Trophoblast cell (in vitro differentiated cells and primary cell): ENCODE data around the gene PTPRN2.

Experiments
- DNase-seq, 2 donors: peaks; one replicate each; pipeline ENCODE4 v3.0.0-alpha.2; 2016
- H2AFZ ChIP-seq: 2 replicates; pipeline ENCODE4 v1.6.1; 2013; ENCODE audit warnings: low read length, moderate library complexity, mild to moderate bottlenecking; ENCODE audit not compliant: insufficient read depth, poor library complexity
- H2AK5ac ChIP-seq: 2 replicates; pipeline ENCODE4 v1.6.1; 2013; ENCODE audit warnings: mild to moderate bottlenecking, low read length
- H2BK120ac ChIP-seq: 2 replicates; pipeline ENCODE4 v1.6.1; 2013; ENCODE audit warnings: low read length, mild to moderate bottlenecking, moderate library complexity; ENCODE audit not compliant: insufficient read depth, poor library complexity
- H2BK12ac ChIP-seq: 2 replicates; pipeline ENCODE4 v1.6.1; 2013; ENCODE audit warnings: mild to moderate bottlenecking, low read length, moderate library complexity
- H2BK5ac ChIP-seq: 2 replicates; pipeline ENCODE4 v1.6.1; 2013; ENCODE audit warnings: low read length, low read depth, moderate library complexity, mild to moderate bottlenecking; ENCODE audit not compliant: poor library complexity
- H3K14ac ChIP-seq: 2 replicates; pipeline ENCODE4 v1.6.1; 2013; ENCODE audit warnings: mild to moderate bottlenecking, low read length
- H3K18ac ChIP-seq: 2 replicates; pipeline ENCODE4 v1.6.1; 2013; ENCODE audit warnings: mild to moderate bottlenecking, low read length
- H3K23ac ChIP-seq: 2 replicates; pipeline ENCODE4 v1.6.1; 2013; ENCODE audit warnings: low read length
- H3K27ac ChIP-seq: 2 replicates; pipeline ENCODE4 v1.5.1; 2013; ENCODE audit warnings: low read depth, mild to moderate bottlenecking, inconsistent platforms, low read length, moderate library complexity
- H3K27me3 ChIP-seq: 2 replicates; pipeline ENCODE4 v1.6.1; 2013; ENCODE audit warnings: inconsistent platforms, mild to moderate bottlenecking, low read length, moderate library complexity; ENCODE audit not compliant: insufficient read depth
- H3K36me3 ChIP-seq, 2 experiments: 1 replicate in 1 of 2; 2 replicates in 1 of 2; pipeline ENCODE4 v1.6.1; 2013; ENCODE audit warnings: low read length in 2 of 2, mild to moderate bottlenecking in 2 of 2, moderate library complexity in 1 of 2; ENCODE audit not compliant: insufficient read depth in 2 of 2, control insufficient read depth in 1 of 2
- H3K4ac ChIP-seq: 2 replicates; pipeline ENCODE4 v1.6.1; 2013; ENCODE audit warnings: low read depth, mild to moderate bottlenecking, low read length, moderate library complexity
- H3K4me1 ChIP-seq, 2 experiments: 1 replicate in 1 of 2; 2 replicates in 1 of 2; pipeline ENCODE4 v1.6.1; 2013; ENCODE audit warnings: low read length in 2 of 2, mild to moderate bottlenecking in 2 of 2, moderate library complexity in 1 of 2; ENCODE audit not compliant: insufficient read depth in 2 of 2, control insufficient read depth in 1 of 2
- H3K4me2 ChIP-seq: 2 replicates; pipeline ENCODE4 v1.6.1; 2013; ENCODE audit warnings: inconsistent platforms, mild to moderate bottlenecking, low read length, moderate library complexity
- H3K4me3 ChIP-seq: 2 replicates; pipeline ENCODE4 v1.5.1; 2013; ENCODE audit warnings: mild to moderate bottlenecking, low read depth, low read length, inconsistent platforms
- H3K79me1 ChIP-seq: one replicate; pipeline ENCODE4 v1.6.1; 2013; ENCODE audit warnings: low read length
- H3K79me2 ChIP-seq: 2 replicates; pipeline ENCODE4 v1.6.1; 2013; ENCODE audit warnings: low read length, mild to moderate bottlenecking; ENCODE audit not compliant: control insufficient read depth, insufficient read depth, poor library complexity
- H3K9ac ChIP-seq: 2 replicates; pipeline ENCODE4 v1.6.1; 2013; ENCODE audit warnings: mild to moderate bottlenecking, low read length
- H3K9me3 ChIP-seq: 2 replicates; pipeline ENCODE4 v1.6.1; 2013; ENCODE audit warnings: low read depth, mild to moderate bottlenecking, control low read depth, inconsistent platforms, low read length; ENCODE audit not compliant: insufficient read depth
- H4K12ac ChIP-seq: 2 replicates; pipeline ENCODE4 v1.6.1; 2013; ENCODE audit warnings: low read depth, mild to moderate bottlenecking, low read length, moderate library complexity
- H4K8ac ChIP-seq: 2 replicates; pipeline ENCODE4 v1.6.1; 2013; ENCODE audit warnings: low read depth, mild to moderate bottlenecking, low read length, moderate library complexity
- H4K91ac ChIP-seq: one replicate; pipeline ENCODE4 v1.6.1; 2013; ENCODE audit warnings: low read depth, mild to moderate bottlenecking, low read length, moderate library complexity
- WGBS: extraction: QIAGEN DNeasy Blood & Tissue Kit; methylation state at CpG from one replicate; pipeline ENCODE4 v1.1.7; 2013; ENCODE audit warnings: missing lambda C conversion rate; ENCODE audit not compliant: insufficient read length, insufficient coverage; ENCODE audit errors: extremely low coverage; 5-methylcytosine and 5-hydroxymethylcytosine counted together

The PTPRN2 gene

DNA sequence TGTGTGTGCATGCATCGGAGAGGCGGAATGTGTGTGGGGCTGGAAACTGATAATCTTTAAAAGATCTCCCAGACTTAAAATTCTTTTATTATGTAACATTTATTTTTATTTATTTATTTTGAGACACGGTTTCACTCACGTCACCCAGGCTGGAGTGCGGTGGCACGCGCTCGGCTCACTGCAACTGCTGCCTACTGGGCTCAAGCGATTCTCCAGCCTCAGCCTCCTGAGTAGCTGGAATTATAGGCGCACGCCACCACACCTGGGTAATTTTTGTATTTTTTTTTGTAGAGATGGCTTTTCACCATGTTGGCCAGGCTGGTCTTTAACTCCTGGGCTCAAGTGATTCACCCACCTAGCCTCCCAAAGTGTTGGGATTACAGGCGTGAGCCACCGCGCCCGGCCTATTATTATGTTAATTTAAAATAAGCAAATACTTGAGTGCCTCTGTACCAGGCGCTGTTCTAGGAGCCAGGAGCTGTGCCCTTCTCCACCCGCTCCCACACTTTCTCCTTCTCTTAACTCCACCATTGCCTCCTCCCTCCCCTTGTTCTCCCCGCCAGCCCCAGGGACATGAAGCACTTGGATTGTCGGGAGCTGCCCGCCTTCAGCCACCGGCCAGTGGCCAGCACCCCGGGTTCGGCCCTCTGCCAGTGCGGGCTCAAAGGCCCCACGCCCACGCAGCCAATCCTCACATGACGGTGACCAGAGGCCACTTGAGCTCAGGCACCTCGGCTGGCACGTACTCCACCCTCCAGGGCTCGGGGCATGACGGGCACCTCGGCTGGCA, 1087.3 kb downstream of the PTPRN2 start:
- WGBS, result no CpG with 5 or more reads among the region's 32 CpGs
- no peaks in the 10 kb centered on the region for H3K79me1 ChIP-seq
- no peak overlapping the region for H3K9ac ChIP-seq
- H3K14ac ChIP-seq, result no peak overlapping the region
- H3K9me3 ChIP-seq, result peaks cover 7% of the 10 kb centered on the region
- DNase-seq, result no peak
- H3K79me2 ChIP-seq, result no peaks in the 10 kb centered on the region
- no peak overlapping the region for H2AFZ ChIP-seq
- no peak overlapping the region for H3K23ac ChIP-seq
- H2BK120ac ChIP-seq, result no peak overlapping the region
- no peak overlapping the region for H2BK5ac ChIP-seq
- H4K12ac ChIP-seq, result no peak overlapping the region
- no peak overlapping the region for H2BK12ac ChIP-seq
- H2AK5ac ChIP-seq, result no peak overlapping the region
- no peak overlapping the region for H3K4me2 ChIP-seq
- no peak overlapping the region for H3K27ac ChIP-seq
- no peaks in the 10 kb centered on the region for H3K27me3 ChIP-seq
- no peak overlapping the region for H4K8ac ChIP-seq
- no peak overlapping the region for H3K4ac ChIP-seq
- H3K4me3 ChIP-seq, result no peak overlapping the region
- no peak overlapping the region for H4K91ac ChIP-seq
- no peaks in the 10 kb centered on the region for H3K36me3 ChIP-seq
- H3K18ac ChIP-seq, result no peak overlapping the region
- H3K4me1 ChIP-seq, result no peaks in the 10 kb centered on the region

- Histone ChIP-seq H2AK5ac (no peak overlapping the region), H3K14ac (no peak overlapping the region), H3K36me3 (no peaks in the 10 kb centered on the region), H2AFZ (no peak overlapping the region), H2BK5ac (no peak overlapping the region), H3K27me3 (no peaks in the 10 kb centered on the region), H3K4me3 (no peak overlapping the region), H3K79me2 (no peaks in the 10 kb centered on the region), H3K4me1 (no peaks in the 10 kb centered on the region), H4K12ac (no peak overlapping the region), H4K91ac (no peak overlapping the region), H3K4me2 (no peak overlapping the region), H4K8ac (no peak overlapping the region), H3K18ac (no peak overlapping the region), H3K23ac (no peak overlapping the region), H2BK120ac (no peak overlapping the region), H3K79me1 (no peaks in the 10 kb centered on the region), H3K27ac (no peak overlapping the region), H3K9me3 (peaks cover 5% of the 10 kb centered on the region), H2BK12ac (no peak overlapping the region), H3K9ac (no peak overlapping the region), H3K4ac (no peak overlapping the region)
- no CpG with 5 or more reads among the region's 9 CpGs for WGBS
- no peak for DNase-seq
Measured at GRCh38 chr7:157499835-157500153, 1087.8 kb downstream of the PTPRN2 start.

- Histone ChIP-seq H2BK120ac (no peak overlapping the region), H3K27me3 (no peaks in the 10 kb centered on the region), H3K36me3 (no peaks in the 10 kb centered on the region), H3K4me3 (no peak overlapping the region), H3K79me1 (no peaks in the 10 kb centered on the region), H3K4me2 (no peak overlapping the region), H4K12ac (no peak overlapping the region), H3K23ac (no peak overlapping the region), H2AFZ (no peak overlapping the region), H3K9ac (no peak overlapping the region), H3K14ac (no peak overlapping the region), H3K79me2 (no peaks in the 10 kb centered on the region), H2BK5ac (no peak overlapping the region), H3K4me1 (no peaks in the 10 kb centered on the region), H3K4ac (no peak overlapping the region), H3K9me3 (peaks cover 4% of the 10 kb centered on the region), H3K18ac (no peak overlapping the region), H3K27ac (no peak overlapping the region), H2BK12ac (no peak overlapping the region), H4K8ac (no peak overlapping the region), H2AK5ac (no peak overlapping the region), H4K91ac (no peak overlapping the region)
- DNase-seq, result no peak
- no CpG with 5 or more reads among the region's 27 CpGs for WGBS
Measured at GRCh38 chr7:157499121-157499834, 1088.3 kb downstream of the PTPRN2 start.

DNA sequence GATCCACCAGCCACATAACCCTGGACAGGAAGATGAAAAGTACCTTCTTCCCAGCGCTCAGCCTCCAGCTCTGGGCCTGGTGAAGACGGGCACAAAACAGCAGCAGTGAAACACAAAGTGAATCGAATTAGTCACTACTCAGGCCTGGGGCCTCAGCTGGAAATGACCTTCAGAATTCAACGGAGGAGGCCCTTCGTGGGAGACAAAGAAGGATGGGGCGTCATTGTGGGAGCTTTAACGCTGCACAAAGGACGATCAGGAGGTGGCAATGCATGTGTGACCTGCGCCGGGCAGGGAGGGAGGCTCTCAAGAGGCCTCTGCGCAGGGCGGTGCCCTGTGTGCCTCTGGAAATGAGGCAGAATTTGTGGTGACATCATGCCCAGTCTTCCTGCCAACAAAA, 1089.0 kb downstream of the PTPRN2 start:
- Histone ChIP-seq H3K79me2 (no peaks in the 10 kb centered on the region), H3K4me1 (no peaks in the 10 kb centered on the region), H4K91ac (no peak overlapping the region), H3K36me3 (no peaks in the 10 kb centered on the region), H4K8ac (no peak overlapping the region), H3K9me3 (peaks cover 4% of the 10 kb centered on the region), H3K14ac (no peak overlapping the region), H3K27me3 (no peaks in the 10 kb centered on the region), H3K23ac (no peak overlapping the region), H3K4me3 (no peak overlapping the region), H3K9ac (no peak overlapping the region), H2AK5ac (no peak overlapping the region), H4K12ac (no peak overlapping the region), H2BK12ac (no peak overlapping the region), H3K4ac (no peak overlapping the region), H3K79me1 (no peaks in the 10 kb centered on the region), H2BK5ac (no peak overlapping the region), H3K4me2 (no peak overlapping the region), H3K18ac (no peak overlapping the region), H3K27ac (no peak overlapping the region), H2BK120ac (no peak overlapping the region), H2AFZ (no peak overlapping the region)
- no peak for DNase-seq
- whole genome bisulfite sequencing, result no CpG with 5 or more reads among the region's 12 CpGs
